Measurements from ENCODE around the gene TMEM171.
A peak's percentile ranks its signal among the peaks of the same experiment; 100 is the strongest.

TMEM171 gene

DNA sequence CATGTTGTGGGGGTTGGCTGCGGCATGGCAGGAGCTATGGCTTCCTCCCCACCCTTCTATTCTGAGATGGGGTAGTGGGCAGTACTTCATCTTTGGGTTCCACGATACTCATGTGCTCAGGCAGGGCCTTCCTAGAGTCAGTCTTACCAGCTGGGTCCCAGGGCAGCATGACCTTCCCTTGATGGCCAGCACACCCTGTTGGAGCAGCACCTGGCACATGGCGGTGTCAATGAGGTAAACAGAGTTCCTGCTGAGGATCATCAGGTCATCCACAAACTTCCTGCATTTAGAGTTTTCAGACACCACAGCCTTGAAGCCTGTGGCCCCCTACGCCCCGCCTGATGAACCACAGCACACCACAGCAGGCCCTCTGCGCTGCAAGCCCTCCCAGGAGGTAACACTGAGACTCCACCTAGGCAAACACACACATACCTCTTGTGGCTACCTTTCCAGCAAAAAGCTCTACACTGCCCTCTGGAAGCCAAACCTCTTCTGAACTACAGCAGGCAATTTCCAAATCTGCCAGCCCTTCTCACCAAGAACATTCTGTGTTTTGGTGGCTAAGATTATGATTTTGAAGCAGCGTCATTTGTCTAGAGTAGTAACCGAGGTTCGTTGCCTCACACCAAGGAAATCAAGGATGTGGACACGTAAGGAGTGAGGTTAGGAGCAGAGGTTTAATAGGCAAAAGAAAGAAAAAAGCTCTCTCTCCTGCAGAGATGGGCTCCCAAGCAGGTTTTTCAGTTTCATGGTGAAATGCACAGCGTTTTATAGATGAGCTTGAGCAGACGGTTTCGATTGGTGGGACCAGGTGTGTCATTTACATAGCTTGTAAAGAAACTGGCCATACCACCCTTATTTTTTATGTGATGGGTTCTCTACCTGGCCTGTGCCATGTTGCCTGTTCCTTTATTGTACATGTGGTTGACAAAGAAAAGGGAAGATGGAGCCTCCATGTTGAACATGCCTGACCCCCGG is 32.3 kb downstream of the TMEM171 start:
- FAIRE-seq: no peak
- no peak for TF ChIP-seq POLR2A (IDR thresholded peaks at IDR 0.05; ENCODE audit: low read depth, low read length)

DNA sequence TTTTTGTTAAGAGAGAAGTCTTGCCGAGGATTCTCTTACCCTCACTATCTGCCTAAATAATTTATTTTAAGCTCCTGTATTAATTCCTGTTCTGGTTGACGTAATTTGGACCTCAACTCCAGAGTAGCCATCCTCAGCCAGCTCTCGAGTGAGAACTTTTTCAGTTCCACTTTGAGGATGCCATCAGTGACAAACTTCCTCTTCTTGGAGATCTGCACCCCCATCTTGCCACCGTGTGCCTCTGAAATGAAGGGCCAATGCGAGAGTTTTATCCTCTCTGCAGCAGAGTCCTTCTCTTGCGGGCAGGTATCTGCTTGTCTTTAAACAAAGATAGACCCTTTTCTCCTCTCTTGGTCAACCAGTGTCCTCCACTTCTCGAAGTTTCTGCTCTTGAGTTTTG is 33.1 kb downstream of the TMEM171 start:
- DNase-seq (ENCODE audit: insufficient read length, low spot score) (no peak), FAIRE-seq (no peak)
- TF ChIP-seq POLR2A (IDR thresholded peaks at IDR 0.05; ENCODE audit: low read depth, low read length): no peak

More for the DNA sequence above, 32.3 kb downstream of the TMEM171 start:
- no peak for DNase-seq (ENCODE audit: insufficient read length, low spot score)

DNA sequence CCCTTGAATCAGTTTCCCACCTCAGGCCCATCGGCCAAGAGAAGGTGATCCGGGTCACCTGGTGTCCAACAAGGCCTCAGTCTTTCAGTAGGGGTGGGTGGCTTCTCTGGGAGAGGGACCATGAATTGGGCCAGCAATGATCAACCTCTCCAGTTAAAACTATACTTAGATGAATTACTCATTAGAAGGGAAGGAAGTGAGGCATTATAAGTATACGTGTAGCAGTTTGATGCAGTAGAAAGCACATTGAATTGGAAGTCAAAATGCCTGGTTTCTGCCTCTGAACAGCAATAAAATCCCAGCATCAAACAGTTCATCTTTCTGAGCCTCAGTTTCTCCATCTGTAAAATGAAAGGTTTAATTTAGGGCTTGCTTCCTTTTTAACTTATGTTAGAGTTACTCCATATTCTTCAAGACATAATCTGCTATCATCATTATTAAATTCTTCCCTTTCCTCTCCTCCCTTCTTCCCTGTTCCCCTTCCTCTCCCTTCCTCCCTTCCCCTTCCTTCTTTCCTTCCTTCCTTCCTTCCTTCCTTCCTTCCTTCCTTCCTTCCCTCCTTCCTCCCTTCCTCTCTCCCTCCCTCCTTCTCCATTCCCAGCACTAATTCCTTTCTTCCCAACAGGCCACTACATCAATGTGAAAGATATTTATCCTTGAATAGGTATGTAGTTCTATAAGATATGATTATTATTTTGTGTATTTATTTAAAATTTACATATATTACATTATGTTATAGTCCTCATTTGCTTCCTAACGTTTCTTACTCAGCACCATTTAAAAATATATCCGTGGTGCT is 34.0 kb downstream of the TMEM171 start:
- FAIRE-seq: no peak
- TF ChIP-seq POLR2A (IDR thresholded peaks at IDR 0.05; ENCODE audit: low read depth, low read length): no peak
- DNase-seq (ENCODE audit: insufficient read length, low spot score): no peak

DNA sequence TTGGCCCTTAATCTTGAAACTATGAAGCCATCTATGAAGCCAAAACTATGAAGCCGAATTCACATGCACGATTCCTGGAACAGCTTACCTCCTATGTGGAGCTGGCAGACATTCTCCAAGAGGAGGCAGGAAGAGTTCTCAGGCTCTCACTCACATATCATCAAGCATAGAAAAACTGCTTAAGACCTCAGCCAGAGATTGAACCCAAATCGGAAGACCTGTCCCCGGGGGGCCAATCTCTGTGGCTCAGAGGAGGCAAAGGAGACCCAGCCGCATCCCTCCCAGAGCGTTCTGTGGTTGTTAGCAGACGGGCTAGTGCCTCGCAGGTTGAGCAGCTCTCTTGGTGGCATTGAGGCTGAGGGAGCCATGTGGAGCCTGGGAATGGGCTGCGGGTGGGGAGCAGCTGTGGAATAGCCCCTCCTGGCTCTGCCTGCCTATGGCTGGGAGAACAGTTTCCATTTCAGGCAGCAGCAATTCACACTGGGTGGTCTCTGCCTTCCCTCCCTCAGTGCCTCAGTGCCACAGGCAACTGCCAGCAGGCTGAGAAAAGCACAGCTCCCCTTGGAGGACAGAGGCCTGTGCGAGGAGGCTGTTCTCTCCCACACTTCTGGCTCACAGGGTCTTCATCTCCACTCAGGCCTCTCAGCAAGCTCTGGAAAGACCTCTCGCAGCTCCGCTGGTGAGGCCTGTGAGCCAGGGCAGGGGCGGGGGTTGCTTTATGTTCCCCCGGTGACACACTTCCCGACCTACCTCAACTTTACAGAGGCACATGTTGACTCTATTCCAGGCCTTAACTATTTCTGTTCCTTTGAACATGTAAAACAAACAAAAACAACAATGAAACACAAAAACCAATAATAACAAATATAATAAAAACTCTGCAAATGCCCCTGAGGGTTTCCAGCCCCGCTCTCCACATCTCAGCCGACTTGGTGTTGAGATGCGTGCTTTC is 35.2 kb downstream of the TMEM171 start:
- no peak for TF ChIP-seq POLR2A (IDR thresholded peaks at IDR 0.05; ENCODE audit: low read depth, low read length)
- DNase-seq (ENCODE audit: insufficient read length, low spot score) (no peak), FAIRE-seq (no peak)

DNA sequence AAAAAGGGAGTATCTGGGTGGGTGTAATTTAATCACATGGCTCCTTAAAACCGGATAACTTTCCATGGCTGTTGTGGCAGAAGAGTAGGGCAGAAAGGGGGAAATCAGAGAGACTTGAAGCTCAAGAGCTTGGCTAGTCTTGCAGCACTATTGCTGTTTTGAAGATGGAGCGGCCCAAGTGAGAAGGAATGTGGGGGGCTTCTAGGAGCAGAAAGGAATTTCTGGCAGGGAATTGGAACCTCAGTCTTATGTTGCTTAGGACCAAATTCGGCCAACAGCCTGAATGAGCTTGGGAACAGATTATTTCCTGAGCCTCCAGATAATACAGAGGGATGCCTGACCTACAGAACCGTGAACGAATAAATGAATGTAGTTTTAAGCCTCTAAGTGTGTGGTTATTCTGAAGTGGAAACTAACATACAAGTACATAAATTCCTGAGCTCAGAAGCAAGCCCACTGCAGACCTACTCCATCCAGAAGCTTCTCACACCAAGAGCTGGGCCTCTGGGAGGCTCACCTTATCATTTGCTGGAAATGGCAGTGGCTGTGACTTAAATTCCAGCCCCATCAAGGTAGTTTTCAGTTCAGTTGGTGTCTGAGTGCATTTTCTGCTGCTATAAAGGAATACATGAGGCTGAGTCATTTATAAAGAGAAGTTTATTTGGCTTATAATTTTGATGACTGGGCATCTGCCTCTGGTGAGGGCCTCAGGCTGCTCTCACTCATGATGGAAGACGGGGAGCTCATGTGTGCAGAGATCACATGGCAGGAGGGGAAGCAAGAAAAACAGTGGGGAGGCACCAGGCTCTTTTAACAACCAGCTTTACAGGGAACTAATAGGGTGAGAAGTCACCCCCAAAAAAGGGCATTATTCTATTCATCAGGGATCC is 37.3 kb downstream of the TMEM171 start:
- no peak for DNase-seq (ENCODE audit: insufficient read length, low spot score)
- no peak for FAIRE-seq
- no peak for TF ChIP-seq POLR2A (IDR thresholded peaks at IDR 0.05; ENCODE audit: low read depth, low read length)

DNA sequence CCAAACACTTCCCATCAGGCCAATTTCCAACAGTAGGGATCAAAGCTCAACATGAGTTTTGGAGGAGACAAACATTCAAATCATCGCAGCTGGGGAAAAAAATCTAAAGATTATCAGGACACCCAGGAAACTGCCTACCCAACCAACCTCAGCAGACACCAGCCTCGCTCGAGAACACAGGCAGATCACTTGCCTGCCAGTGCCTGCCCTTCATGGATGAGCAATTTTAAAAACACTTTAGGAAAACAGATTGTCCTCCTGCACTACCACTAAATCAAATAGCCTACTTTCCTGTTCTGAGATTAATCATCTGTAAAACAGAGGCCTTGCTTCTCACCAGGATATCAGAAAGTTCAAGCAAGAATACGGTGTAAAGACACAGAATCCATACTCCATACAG is 37.9 kb downstream of the TMEM171 start:
- TF ChIP-seq POLR2A (IDR thresholded peaks at IDR 0.05; ENCODE audit: low read depth, low read length): no peak
- DNase-seq (ENCODE audit: insufficient read length, low spot score) (no peak), FAIRE-seq (no peak)

DNA sequence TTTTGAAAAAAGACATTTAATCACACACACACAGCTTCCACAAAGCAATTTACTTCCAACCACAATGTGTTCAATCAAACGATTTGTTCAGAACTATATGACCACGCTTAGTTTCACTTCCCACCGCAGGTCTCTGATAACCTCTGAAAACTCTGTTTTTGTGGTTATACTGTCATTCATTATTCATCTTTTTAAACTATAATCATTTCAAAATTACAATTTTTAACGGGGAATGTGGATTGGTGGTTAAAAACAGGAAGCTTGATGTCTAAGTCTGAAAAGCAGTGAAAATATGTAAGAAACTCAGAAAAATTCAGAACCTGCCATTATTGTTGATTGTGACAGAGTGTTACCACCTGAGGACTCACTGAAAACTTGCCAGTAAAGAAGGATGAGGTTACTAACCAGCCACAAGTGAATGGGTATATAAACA is 39.9 kb downstream of the TMEM171 start:
- DNase-seq (ENCODE audit: insufficient read length, low spot score) (no peak), FAIRE-seq (no peak)
- TF ChIP-seq POLR2A (IDR thresholded peaks at IDR 0.05; ENCODE audit: low read depth, low read length): no peak

DNA sequence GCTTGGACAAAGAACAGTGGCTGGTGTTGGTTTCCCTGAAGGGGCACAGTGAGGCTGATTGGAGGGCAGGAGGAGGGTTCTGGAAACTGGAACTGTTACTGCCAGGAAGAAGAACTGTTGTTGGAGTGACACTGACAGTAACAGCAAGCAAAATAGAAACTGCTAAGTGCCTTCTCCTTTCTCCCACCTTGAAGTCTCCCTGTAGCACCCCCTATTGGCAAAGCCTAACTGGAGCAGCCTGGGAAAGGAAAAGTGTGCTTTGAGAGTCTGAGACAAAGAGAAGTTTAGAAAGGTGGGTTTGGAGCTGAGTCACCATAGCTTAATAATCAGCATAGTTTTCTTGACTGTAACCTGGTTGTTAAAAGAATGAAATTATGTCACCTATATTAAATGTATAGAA is 50.1 kb downstream of the TMEM171 start:
- peak; percentile 19 for DNase-seq (ENCODE audit: insufficient read length, low spot score)
- no peak for TF ChIP-seq POLR2A (IDR thresholded peaks at IDR 0.05; ENCODE audit: low read depth, low read length)
- FAIRE-seq: no peak

DNA sequence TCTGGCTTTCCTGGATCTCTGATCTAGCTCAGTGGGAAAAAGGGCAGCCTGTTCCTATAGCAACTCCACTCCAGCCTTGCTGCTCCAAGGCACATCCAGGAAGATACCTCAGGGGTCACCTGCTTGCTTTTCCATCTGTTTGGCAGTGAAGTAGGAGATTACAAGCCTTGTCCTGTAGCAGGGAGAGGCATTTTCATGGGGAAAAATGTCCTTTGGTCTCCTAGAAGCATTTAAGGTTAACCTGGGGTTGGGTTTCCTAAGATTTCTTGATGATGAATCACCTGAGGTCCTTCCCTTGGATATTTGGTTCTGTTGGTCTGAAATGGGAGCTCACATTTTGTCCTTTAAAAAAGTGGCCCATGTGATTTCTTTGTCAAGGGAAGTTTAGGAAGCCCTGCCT is 51.1 kb downstream of the TMEM171 start:
- TF ChIP-seq POLR2A (IDR thresholded peaks at IDR 0.05; ENCODE audit: low read depth, low read length): no peak
- DNase-seq (ENCODE audit: insufficient read length, low spot score) (no peak), FAIRE-seq (no peak)

DNA sequence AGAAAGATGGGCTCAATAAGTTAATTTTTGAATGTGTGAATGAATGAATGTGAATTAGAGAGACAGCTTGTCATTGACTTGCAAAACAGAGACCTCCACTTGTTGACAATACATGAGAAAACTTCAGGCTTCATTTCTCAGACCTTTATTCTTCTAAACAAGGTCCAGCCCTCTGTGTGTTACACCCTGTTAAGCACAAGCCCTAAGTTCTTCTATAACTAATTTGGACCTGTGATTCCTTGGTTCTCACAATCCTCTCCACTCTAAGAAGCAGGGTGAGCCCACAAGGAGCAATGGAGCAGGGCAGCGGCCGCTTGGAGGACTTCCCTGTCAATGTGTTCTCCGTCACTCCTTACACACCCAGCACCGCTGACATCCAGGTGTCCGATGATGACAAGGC is 52.6 kb downstream of the TMEM171 start, which contains the start of gene TMEM174:
Gene TMEM174 (plus strand): TSS at position 243 of the 400 bp plus-strand sequence. CDS start 51 bp downstream, at position 294.
- FAIRE-seq: no peak

DNA sequence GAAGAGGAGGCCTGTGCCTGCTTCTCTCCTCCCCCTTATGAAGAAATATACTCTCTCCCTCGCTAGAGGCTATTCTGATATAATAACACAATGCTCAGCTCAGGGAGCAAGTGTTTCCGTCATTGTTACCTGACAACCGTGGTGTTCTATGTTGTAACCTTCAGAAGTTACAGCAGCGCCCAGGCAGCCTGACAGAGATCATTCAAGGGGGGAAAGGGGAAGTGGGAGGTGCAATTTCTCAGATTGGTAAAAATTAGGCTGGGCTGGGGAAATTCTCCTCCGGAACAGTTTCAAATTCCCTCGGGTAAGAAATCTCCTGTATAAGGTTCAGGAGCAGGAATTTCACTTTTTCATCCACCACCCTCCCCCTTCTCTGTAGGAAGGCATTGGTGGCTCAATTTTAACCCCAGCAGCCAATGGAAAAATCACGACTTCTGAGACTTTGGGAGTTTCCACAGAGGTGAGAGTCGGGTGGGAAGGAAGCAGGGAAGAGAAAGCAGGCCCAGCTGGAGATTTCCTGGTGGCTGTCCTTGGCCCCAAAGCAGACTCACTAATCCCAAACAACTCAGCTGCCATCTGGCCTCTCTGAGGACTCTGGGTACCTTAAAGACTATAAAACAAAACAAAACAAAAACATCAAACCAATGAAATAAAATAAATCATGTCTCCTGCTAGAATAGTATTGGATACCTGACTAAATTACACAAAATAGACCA is 53.9 kb downstream of the TMEM171 start:
- no peak for DNase-seq (ENCODE audit: insufficient read length, low spot score)
- no peak for FAIRE-seq
- no peak for TF ChIP-seq POLR2A (IDR thresholded peaks at IDR 0.05; ENCODE audit: low read depth, low read length)

More for the DNA sequence above, 52.6 kb downstream of the TMEM171 start, which contains the start of gene TMEM174:
- no peak for TF ChIP-seq POLR2A (IDR thresholded peaks at IDR 0.05; ENCODE audit: low read depth, low read length)
- DNase-seq (ENCODE audit: insufficient read length, low spot score): no peak

DNA sequence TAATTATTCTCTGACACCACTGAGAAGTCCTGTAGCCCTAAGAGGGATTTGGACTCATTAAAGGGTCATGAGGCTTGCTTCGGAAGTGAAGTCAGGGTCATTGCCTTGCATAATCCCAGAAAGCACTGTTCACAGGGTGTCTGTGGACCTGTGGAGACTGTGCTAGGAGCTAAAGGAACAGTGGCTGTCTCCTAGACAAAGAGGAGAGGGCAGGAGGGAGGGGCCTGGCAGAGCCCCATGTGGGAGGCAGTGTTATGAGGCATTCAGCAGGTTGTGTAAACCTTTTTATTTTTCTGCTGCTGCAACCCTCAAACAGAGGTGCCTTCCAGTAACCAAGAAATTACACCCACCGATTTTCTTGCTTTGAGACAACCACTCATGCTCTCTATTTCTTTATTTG is 55.9 kb downstream of the TMEM171 start:
- no peak for TF ChIP-seq POLR2A (IDR thresholded peaks at IDR 0.05; ENCODE audit: low read depth, low read length)
- DNase-seq (ENCODE audit: insufficient read length, low spot score) (no peak), FAIRE-seq (no peak)
